Measurements from ENCODE around the gene COL23A1. TPM values are rescaled to one million over a fixed set of nuclear protein-coding genes. Genes with fewer than 3 reads are reported as not detected.

COL23A1 gene
- total RNA-seq, 1 experiment from 2014 or later: not detected

DNA sequence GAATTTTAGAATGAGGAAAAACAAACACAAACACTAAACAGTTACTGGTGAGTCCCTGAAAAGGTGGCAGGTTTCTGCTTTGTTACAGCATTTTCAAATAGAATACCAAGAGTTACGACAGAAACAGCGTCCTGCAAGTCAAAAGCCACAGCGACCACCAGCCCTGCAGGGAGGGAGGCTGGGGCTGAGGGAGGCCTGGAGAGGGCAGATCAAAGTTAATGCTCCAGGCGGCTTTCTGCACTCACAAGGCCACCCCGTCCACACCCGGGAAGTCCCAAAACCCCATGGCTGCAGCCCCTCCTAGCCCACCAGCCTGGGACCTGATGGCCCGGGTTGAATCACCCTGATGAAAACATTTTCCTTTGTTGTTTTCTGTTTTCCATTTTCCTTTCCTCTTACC lies 29.3 kb downstream of the COL23A1 start:
- H3K27ac Mint-ChIP-seq (ENCODE audit: unreplicated experiment): no peak overlapping the region
- TF ChIP-seq, protein P1, sequence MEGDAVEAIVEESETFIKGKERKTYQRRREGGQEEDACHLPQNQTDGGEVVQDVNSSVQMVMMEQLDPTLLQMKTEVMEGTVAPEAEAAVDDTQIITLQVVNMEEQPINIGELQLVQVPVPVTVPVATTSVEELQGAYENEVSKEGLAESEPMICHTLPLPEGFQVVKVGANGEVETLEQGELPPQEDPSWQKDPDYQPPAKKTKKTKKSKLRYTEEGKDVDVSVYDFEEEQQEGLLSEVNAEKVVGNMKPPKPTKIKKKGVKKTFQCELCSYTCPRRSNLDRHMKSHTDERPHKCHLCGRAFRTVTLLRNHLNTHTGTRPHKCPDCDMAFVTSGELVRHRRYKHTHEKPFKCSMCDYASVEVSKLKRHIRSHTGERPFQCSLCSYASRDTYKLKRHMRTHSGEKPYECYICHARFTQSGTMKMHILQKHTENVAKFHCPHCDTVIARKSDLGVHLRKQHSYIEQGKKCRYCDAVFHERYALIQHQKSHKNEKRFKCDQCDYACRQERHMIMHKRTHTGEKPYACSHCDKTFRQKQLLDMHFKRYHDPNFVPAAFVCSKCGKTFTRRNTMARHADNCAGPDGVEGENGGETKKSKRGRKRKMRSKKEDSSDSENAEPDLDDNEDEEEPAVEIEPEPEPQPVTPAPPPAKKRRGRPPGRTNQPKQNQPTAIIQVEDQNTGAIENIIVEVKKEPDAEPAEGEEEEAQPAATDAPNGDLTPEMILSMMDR (IDR thresholded peaks at IDR 0.05; ENCODE audit: unreplicated experiment): no peak
- CTCF ChIA-PET: interaction anchor here (0.6 kb wide), 1 partner anchor 1525 kb away, joined by 3 read pairs; no protein-coding TSS in a partner anchor

DNA sequence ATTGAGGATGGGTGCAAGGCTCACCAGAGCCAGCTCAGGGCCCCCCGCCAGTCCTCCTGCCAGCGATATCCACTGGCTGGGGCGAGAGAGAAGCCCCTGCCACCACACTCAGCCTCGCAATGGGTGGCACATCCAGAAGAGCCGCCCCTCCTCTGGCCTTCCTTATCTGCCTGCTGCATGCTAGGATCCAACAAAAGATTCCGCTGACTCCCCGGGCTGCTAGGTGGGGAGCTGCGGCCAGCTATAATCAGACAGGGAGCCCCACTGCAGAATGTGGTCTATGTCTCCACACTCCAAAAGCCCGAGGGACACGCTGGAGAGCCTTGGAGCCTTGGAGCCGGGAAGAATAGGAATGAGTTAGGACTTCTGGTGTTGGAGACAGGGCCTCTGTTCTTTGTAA lies 32.8 kb downstream of the COL23A1 start:
- no TSS peak for BruUV-seq (replicated peaks)
- CTCF ChIA-PET: no interaction called here
- H3K27me3 Mint-ChIP-seq (ENCODE audit: unreplicated experiment): no peaks in the 10 kb centered on the region
- H3K4me1 Mint-ChIP-seq (ENCODE audit: low read depth, unreplicated experiment): no peaks in the 10 kb centered on the region
- TF ChIP-seq, protein P1 (IDR thresholded peaks at IDR 0.05; ENCODE audit: unreplicated experiment): no peak
- no peaks in the 10 kb centered on the region for H3K36me3 Mint-ChIP-seq (ENCODE audit: insufficient read depth, unreplicated experiment)
- intact Hi-C loops (cut with micrococcal nuclease; ENCODE audit: unreplicated experiment): no loop called here
- H3K4me3 Mint-ChIP-seq (ENCODE audit: low read depth, unreplicated experiment): no peak overlapping the region
- no peak for DNase-seq
- no peak overlapping the region for H3K27ac Mint-ChIP-seq (ENCODE audit: unreplicated experiment)
- H3K9me3 Mint-ChIP-seq (ENCODE audit: low read depth, unreplicated experiment): peaks cover 14% of the 10 kb centered on the region

More for the DNA sequence above, 29.3 kb downstream of the COL23A1 start:
- Mint-ChIP-seq H3K36me3 (ENCODE audit: insufficient read depth, unreplicated experiment) (no peaks in the 10 kb centered on the region), H3K27me3 (ENCODE audit: unreplicated experiment) (no peaks in the 10 kb centered on the region), H3K4me1 (ENCODE audit: low read depth, unreplicated experiment) (no peaks in the 10 kb centered on the region), H3K9me3 (ENCODE audit: low read depth, unreplicated experiment) (peaks cover 7% of the 10 kb centered on the region), H3K4me3 (ENCODE audit: low read depth, unreplicated experiment) (no peak overlapping the region)
- intact Hi-C loops (cut with micrococcal nuclease; ENCODE audit: unreplicated experiment): no loop called here
- BruUV-seq (replicated peaks): no TSS peak
- no peak for DNase-seq

DNA sequence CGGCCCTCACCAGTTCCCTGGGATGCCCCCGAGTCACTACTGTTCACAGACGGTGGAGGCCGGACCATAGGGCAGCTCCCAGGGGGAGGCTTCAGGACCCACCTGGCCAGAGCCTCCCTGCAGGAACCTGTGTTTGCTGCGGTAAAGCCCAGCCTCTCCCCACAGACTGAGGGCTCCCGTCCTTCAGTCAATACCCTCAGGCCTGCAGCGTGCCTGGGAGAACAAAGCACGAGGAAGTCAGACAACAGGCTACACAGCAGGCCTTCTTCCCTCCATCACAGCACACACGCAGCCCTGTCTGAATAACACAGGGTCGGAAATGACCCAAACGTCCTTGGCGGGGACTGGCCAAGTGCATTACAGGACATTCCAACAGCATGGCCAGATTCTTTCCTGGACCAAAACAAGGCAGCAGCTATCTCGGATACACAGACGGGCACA lies 34.4 kb downstream of the COL23A1 start:
- H3K9me3 Mint-ChIP-seq (ENCODE audit: low read depth, unreplicated experiment): peaks cover 14% of the 10 kb centered on the region
- no peaks in the 10 kb centered on the region for H3K4me1 Mint-ChIP-seq (ENCODE audit: low read depth, unreplicated experiment)
- CTCF ChIA-PET: no interaction called here
- no peak overlapping the region for H3K4me3 Mint-ChIP-seq (ENCODE audit: low read depth, unreplicated experiment)
- no TSS peak for BruUV-seq (replicated peaks)
- intact Hi-C loops (cut with micrococcal nuclease; ENCODE audit: unreplicated experiment): no loop called here
- TF ChIP-seq, protein P1 (IDR thresholded peaks at IDR 0.05; ENCODE audit: unreplicated experiment): no peak
- no peak for DNase-seq
- H3K27ac Mint-ChIP-seq (ENCODE audit: unreplicated experiment): no peak overlapping the region
- no peaks in the 10 kb centered on the region for H3K36me3 Mint-ChIP-seq (ENCODE audit: insufficient read depth, unreplicated experiment)
- H3K27me3 Mint-ChIP-seq (ENCODE audit: unreplicated experiment): no peaks in the 10 kb centered on the region

DNA sequence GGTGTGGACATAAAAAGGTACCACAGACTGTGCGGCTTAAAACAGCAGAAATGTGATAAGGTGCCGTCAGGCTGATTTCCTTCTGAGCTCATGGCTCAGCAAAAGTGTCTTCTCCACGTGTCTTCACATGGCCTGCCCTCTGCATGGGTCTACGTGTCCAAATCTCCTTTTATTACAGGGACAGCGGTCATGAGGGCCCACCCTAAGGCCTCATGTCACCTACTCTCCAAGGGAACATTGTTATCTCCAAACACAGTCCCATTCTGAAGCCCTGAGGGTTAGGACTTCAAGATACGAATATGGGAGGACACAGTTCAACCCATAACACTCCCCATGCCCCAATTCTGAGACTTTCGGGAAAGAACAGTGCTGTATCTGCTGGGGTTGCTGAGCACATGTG lies 35.2 kb downstream of the COL23A1 start:
- H3K9me3 Mint-ChIP-seq (ENCODE audit: low read depth, unreplicated experiment): peaks cover 12% of the 10 kb centered on the region
- H3K27ac Mint-ChIP-seq (ENCODE audit: unreplicated experiment): no peak overlapping the region
- intact Hi-C loops (cut with micrococcal nuclease; ENCODE audit: unreplicated experiment): no loop called here
- CTCF ChIA-PET: no interaction called here
- H3K4me3 Mint-ChIP-seq (ENCODE audit: low read depth, unreplicated experiment): no peak overlapping the region
- no peaks in the 10 kb centered on the region for H3K27me3 Mint-ChIP-seq (ENCODE audit: unreplicated experiment)
- DNase-seq: no peak
- no peaks in the 10 kb centered on the region for H3K36me3 Mint-ChIP-seq (ENCODE audit: insufficient read depth, unreplicated experiment)
- no peaks in the 10 kb centered on the region for H3K4me1 Mint-ChIP-seq (ENCODE audit: low read depth, unreplicated experiment)
- BruUV-seq (replicated peaks): no TSS peak
- TF ChIP-seq, protein P1 (IDR thresholded peaks at IDR 0.05; ENCODE audit: unreplicated experiment): no peak
